DMS153 treated with DMSO at 0.1 percent for 48 hours (cell line): ENCODE results near the gene EFNA5.

Experiments used
- DNase-seq: peaks from one replicate; lab custom pipeline; 2025; ENCODE audit not compliant: unreplicated experiment; lab: John Stamatoyannopoulos, UW

The EFNA5 gene

GRCh38 chr5:107549567-107549966, 121.2 kb downstream of the EFNA5 start:
- no peak for DNase-seq

- no peak for DNase-seq
Measured at GRCh38 chr5:107548477-107548876, 122.3 kb downstream of the EFNA5 start.

- DNase-seq, result no peak
Measured at GRCh38 chr5:107546719-107547118, 124.0 kb downstream of the EFNA5 start.

GRCh38 chr5:107545486-107545885, 125.3 kb downstream of the EFNA5 start:
- no peak for DNase-seq

- DNase-seq, result no peak
Measured at GRCh38 chr5:107544967-107545366, 125.8 kb downstream of the EFNA5 start.

- no peak for DNase-seq
Measured at GRCh38 chr5:107544476-107544875, 126.3 kb downstream of the EFNA5 start.

- DNase-seq, result no peak
Measured at GRCh38 chr5:107543868-107544267, 126.9 kb downstream of the EFNA5 start.

GRCh38 chr5:107542831-107543231, 127.9 kb downstream of the EFNA5 start:
- no peak for DNase-seq

- no peak for DNase-seq
Measured at GRCh38 chr5:107542428-107542827, 128.3 kb downstream of the EFNA5 start.

- no peak for DNase-seq
Measured at GRCh38 chr5:107541400-107541799, 129.3 kb downstream of the EFNA5 start.

- no peak for DNase-seq
Measured at GRCh38 chr5:107539726-107540330, 130.9 kb downstream of the EFNA5 start.

GRCh38 chr5:107538805-107539445, 131.8 kb downstream of the EFNA5 start:
- DNase-seq, result no peak

GRCh38 chr5:107538331-107538730, 132.4 kb downstream of the EFNA5 start:
- no peak for DNase-seq

GRCh38 chr5:107535849-107536248, 134.9 kb downstream of the EFNA5 start:
- no peak for DNase-seq

- DNase-seq, result peak; percentile 28
Measured at GRCh38 chr5:107533910-107534876, 136.5 kb downstream of the EFNA5 start.

- no peak for DNase-seq
Measured at GRCh38 chr5:107532916-107533315, 137.8 kb downstream of the EFNA5 start.

GRCh38 chr5:107532169-107532878, 138.4 kb downstream of the EFNA5 start:
- no peak for DNase-seq

- no peak for DNase-seq
Measured at GRCh38 chr5:107531308-107531707, 139.4 kb downstream of the EFNA5 start.

GRCh38 chr5:107529618-107530017, 141.1 kb downstream of the EFNA5 start:
- no peak for DNase-seq

- DNase-seq, result no peak
Measured at GRCh38 chr5:107526270-107526937, 144.3 kb downstream of the EFNA5 start.

- DNase-seq, result no peak
Measured at GRCh38 chr5:107524111-107524510, 146.6 kb downstream of the EFNA5 start.
